ENCODE results near the gene HMGCL.
"Not testable (repeated sequence)": the region's sequence is repeated elsewhere in the genome, so short reads cannot be mapped to it uniquely, and the experiment has no call there.

Gene HMGCL

DNA sequence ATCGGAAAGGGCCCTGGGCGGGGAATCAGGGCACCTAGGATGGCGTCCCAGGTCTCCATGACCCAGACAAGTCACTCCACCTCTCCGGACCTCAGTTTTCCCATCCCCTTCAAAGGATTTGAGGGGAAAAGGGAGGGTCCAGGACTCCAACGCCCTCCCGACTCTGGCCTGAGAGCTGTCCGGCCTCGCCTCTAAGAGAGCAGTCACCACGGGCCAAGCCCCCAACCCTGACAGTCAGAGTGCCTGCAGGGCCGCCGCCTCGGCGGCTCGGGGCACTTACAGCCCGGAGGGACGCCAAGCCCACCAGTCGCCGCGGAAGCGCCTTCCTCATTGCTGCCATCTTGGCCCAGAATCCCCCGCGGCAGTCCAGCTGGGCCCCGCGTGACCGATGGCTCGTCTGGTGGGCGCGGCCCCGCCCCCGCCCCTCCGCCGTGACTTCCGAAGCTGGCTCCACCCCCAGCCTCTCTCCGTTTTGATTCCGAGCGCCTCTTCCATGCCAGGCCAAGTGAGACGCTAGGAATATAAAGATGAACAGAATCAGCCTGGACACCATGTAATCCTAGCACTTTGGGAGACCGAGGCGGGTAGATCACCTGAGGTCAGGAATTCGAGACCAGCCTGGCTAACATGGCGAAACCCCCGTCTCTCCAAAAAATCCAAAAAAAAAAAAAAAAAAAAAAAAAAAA, at the start of gene HMGCL:
Gene HMGCL, minus strand, starts transcription at position 354 of the 686 bp plus-strand sequence. Its CDS starts 14 bp downstream, at position 340.
- DNase-seq, result peak; percentile 91

DNA sequence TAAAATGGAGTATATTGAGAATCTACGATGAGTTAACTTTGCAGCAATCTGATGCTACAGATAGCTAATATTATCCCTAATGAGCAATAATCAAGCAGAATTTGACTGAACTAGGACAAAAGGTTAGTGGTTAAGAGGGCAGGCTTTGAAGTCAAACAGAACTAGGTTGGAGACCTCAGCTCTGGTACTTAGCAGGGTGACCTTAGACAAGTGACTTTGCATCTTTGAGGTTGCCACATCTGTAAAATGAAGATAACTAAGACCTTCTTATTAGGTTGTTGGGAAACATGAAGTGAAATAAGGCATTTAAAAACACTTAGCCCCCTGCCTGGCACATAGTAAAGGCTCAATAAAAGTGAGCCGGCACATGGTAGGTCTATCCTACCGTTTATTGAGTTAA, 47.2 kb upstream of the HMGCL start:
- no peak for DNase-seq

DNA sequence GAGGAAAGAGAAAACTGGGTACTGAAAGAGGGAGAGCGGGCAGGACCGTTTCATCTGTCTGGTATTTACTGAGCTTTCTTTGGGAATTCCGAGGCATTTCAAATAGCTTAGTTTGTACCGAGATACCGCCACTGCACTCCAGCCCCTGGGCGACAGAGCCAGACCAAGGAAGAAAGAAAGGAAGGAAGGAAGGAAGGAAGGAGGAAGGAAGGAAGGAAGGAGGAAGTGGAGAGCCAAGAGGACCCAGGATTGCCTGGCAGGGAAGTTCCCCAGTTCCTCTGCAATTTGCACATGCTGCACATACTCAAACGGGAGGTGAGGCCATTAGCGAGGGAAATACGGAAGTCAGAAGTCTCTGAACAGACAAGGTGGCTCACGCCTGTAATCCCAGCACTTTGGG, 43.8 kb upstream of the HMGCL start:
- DNase-seq, result no peak

DNA sequence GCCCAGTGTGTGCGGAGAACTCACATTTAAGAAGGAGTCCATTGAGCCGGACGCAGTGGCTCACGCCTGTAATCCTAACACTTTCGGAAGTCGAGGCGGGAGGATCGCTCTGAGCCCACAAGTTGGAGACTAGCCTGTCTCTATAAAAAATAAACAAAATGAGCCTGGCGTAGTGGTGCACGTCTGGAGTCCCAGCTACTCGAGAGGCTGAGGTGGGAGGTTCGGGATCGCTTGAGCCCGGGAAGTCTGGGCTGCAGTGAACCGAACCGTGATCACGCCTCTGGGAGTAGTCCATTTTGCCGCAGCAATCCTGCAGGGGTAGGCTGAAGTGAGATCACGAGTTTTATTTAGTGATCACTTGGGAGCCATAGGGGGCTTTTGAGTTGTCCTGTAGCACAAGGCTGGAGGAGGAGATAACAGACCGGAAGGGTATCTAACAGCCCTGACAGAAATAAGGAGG, 43.4 kb upstream of the HMGCL start:
- DNase-seq, result no peak

DNA sequence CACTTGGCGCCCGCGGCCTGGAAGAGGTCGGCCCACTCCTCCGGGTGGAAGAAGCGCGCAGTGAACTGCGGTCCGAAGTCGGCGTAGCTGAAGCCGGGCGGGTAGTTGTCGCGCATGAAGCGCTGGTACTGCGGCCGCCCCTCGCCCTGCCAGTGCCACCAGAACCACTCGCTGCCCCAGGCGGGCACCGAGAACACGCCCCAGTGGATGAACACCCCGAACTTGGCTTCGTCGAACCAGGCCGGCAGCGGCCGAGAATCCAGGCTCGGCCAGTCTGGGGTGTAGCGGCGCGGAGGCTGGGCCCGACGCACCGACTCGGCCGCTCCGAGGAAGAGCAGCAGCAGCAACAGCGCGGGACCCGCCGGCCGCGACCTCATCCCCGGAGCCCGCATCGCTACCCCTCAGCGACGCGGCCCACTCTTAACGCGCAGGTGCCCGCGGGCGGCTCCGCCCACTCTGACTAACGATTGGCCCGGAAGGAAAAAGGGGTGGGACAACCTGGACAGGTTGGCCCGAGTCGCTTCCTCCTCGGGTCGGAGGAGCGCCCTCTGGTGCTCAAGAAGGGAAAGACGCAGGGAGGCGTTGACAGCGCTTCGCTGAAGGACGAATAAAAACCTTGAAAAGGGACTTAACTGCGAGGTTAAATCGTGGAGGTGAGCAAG, 42.8 kb upstream of the HMGCL start, which contains the start of gene FUCA1:
Gene FUCA1, minus strand, starts transcription at position 396 of the 662 bp plus-strand sequence. Its CDS starts 4 bp downstream, at position 392.
- DNase-seq, result peak; percentile 96

DNA sequence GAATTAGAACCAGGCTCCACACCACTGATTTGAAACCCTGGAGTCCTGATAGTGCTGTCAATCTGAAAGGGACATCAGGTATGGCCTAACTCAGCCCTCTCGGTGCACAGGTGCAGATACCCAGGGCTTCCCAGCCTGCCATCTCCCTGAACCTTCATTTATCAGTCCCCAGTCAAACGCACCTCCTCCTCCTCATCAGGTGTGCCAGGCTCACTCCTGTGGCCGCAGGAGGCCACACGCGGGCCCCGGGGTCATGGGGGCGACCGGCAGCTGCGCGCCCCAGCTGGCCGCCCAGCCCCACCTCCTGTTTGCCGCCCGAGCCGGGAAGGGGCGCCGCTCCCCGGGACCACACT, 42.3 kb upstream of the HMGCL start:
- DNase-seq, result no peak

DNA sequence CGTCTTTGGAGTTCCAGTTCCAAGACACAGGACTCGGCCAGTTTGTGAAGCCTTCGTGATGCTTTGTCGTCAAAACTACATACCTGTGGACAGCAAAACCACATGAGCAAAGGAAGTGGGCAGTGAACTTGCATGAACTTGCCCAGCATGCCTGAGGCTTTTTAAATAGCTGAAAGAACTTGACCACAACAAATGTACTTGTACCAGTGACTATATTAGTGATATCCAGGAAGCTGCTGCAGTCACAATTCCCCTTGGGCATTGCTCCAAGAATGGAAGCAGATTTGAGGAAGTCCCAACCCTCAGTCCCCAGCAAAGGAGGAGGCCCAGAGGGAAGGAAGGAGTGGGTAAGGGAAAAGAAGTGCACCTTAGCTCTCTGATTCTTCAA, 40.3 kb upstream of the HMGCL start:
- no peak for DNase-seq

DNA sequence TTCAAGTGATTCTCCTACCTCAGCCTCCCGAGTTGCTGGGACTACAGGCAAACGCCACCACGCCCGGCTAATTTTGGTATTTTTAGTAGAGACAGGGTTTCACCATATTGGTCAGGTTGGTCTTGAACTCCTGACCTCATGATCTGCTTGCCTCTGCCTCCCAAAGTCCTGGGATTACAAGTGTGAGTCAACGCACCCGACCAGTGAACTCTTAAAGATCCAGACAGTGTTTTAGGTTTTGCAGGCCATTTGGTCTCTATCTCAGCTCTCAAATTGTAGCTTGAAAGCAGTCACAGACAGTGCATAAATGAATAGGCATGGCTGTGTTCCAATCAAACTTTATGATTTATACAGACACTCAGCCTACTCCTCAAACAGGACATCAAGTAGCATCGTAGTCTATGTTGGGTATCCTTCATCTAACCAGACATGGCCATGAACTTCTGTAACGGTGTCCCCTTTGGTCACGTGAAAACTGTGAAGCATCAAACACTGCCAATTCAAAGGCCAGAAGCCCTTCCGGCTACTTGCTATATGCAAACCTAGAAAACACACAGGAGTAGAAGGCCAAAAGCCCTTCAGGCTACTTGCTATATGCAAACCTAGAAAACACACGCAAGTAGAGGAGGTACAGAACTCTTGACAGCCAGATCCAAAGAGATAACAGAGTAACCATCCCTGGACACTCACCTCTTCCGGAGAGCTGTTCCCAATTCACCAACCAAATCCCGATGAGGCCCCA, 39.7 kb upstream of the HMGCL start:
- DNase-seq, result no peak

DNA sequence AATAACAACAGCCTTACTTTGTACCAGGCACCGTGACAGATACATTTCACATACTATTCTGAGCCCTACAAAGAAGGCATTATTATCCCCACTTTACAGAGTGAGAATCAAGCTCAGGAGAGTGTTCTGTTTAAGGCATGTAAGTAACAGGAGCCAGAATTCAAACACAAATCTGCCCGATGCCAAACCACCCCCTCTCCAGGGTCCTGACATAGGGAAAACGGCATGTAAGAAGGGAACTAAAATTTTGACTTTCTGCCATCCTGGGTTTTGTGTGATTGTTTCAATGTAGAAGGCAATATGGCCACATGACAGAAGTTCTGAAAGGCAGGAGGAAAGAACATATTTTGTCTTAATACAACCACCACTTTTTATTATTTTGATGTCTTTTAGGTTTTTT, 37.4 kb upstream of the HMGCL start:
- DNase-seq, result no peak

DNA sequence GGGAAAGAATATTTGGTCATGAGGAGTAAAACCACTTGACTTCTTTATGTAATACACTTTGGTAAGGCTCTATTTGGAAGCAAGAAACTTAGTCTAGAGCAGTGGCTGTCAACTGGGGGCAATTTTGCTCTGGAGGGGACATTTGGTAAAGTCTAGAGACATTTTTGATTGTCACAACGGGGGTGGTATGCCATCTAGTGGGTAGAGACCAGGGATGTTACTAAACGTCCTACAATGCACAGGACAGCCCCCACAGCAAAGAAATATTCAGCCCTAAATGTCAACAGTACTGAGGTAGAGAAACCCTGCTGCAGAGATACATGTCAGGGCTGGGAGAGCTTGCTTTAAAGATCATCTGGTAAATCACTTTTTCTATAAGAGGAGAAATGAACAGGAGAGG, 29.3 kb upstream of the HMGCL start:
- no peak for DNase-seq

DNA sequence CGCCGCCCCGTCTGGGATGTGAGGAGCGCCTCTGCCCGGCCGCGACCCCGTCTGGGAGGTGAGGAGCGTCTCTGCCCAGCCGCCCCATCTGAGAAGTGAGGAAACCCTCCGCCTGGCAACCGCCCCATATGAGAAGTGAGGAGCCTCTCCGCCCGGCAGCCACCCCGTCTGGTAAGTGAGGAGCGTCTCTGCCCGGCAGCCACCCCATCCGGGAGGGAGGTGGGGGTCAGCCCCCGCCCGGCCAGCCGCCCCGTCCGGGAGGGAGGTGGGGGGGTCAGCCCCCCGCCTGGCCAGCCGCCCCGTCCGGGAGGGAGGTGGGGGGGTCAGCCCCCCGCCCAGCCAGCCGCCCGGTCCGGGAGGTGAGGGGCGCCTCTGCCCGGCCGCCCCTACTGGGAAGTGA, 27.9 kb upstream of the HMGCL start:
- not testable (repeated sequence) for DNase-seq

DNA sequence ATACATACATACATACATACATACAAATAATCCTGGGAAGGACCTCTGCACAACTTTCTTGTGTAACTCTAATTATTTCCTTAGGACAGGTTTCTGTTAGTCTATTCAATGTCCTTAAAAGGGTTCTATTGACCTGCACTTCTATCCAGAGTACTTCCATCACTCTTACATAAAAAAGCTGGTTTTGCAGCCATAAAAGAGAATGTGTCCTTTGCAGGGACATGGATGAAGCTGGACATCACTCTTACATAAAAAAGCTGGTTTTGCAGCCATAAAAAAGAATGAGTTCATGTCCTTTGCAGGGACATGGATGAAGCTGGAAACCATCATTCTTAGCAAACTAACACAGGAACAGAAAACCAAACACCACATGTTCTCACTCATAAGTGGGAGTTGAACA, 26.2 kb upstream of the HMGCL start:
- not testable (repeated sequence) for DNase-seq

DNA sequence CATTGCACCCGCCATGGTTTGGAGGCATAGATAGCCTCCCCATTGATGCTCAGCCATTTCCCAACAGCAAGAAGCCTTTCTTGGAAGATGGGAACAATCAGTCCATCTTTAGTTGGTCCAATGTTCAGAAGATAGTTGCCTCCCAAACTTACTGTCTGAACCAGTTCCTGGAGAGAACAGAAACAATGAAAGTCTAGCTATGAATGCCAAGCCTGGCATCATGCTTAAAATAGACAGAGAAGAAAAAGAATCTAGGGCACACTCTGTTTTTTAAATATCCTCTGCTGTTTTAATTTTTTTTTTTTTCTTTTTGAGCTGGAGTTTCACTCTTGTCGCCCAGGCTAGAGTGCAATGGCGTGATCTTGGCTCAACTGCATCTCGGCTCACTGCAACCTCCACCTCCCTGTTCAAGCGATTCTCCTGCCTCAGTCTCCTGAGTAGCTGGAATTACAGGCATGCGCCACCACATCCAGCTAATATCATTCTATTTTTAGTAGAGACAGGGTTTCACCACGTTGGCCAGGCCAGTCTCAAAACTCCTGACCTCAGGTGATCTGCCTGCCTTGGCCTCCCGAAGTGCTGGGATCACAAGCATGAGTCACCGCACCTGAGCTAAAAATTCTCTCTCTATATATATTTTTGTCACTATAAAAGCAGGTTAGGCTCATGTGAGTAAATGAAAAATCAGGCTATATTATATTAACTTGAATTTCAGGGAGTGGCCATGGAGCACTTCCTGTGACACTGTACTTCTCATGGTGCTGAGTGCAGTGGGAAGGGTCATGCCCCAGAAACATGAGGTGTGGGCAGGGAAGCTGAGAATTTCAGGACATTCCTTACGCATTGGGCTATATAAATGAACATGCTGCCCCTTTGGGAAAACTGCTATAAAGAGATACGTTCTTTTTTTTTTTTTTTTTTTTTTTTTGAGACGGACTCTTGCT, 23.7 kb upstream of the HMGCL start:
- DNase-seq, result no peak

DNA sequence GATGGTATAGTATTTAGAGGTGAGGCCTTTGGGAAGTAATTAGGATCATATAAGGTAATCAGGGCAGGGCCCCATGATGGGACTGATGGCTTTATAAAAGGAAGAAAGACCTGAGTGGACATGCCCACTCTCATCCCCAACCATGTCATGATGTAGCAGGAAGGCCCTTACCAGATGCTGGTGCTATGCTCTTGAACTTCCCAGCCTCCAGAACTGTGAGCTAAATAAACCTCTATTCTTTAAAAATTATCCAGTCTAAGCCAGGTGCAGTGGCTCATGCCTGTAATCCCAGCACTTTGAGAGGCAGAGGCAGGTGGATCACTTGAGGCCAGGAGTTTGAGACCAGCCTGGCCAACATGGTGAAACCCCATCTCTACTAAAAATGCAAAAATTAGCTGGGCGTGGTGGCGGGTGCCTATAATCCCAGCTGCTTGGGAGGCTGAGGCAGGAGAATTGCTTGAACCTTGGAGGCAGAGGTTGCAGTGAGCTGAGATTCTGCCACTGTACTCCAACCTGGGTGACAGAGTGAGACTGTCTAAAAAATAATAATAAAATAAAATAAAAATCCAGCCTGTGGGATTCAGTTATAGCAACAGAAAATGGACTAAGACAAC, 22.4 kb upstream of the HMGCL start:
- not testable (repeated sequence) for DNase-seq

DNA sequence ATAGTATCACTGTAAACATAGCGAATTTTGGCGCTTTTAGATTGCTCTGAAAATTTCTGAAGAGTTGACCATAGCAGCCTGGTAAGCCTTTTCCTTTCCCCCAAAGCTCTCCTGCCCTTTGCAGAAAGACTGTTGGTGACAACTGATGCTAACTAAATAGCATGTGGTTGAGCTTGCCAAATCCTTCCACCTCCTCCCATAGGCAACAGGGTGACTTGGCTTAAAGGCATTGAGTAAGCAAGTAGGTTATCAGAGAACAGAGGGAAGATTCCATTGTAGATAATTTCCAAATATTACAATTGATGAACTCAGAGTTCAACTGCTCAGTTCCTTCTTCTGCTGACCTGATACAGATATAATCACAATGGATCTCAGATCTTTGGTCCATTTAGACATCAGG, 19.9 kb upstream of the HMGCL start:
- no peak for DNase-seq

DNA sequence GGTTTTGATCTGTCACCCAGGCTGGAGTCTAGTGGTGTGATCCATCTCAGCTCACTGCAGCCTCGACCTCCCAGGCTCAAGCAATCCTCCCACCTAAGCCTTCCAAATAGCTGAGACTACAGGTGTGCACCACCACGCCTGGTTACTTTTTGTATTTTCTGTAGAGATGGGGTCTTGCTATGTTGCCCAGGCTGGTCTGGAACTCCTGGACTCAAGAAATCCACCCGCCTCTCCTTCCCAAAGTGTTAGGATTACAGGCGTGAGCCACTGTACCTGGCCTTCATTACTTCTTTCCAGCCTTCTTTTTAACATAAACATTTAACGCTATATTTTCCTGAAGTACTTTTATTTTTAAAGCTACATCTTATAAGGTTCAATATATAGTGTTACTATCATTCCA, 18.4 kb upstream of the HMGCL start:
- DNase-seq, result no peak

DNA sequence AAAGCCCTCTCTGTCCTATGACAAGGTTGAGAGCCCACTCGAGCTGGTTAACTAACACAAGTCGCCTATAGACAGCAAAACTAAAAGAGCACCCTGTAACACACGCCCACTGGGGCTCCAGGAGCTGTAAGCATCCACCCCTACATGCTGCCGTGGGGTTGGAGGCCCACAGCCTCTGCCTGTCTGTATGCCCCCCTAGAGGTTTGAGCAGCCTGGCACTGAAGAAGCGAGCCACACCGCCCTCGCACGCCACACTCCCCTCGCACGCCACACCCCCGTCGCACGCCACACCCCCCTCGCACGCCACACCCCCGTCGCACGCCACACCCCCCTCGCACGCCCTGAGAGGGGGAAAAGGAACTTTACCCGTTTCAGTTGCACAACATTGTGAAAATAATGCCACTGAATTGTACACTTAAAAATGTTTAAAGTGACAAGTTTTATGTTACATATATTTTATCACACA, 13.2 kb upstream of the HMGCL start:
- peak; percentile 76 for DNase-seq

DNA sequence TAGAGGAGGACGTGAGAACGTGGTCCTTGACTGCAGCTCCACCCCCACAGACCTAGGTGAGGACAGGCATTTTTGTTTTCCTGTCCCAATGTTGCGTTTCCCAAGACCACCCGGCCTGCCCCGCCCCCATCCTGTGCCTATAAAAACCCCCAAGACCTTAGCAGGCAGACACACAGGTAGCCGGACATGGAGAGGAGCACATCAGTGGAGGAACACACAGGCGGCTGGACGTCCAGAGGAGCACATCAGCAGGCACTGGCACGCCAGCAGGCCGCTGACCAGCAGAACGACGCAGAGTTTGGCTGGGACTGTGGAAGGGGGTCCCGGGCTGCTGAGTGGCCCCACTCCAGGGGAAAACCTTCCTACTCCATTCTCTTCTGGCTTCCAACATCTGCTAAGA, 12.7 kb upstream of the HMGCL start:
- DNase-seq, result no peak

DNA sequence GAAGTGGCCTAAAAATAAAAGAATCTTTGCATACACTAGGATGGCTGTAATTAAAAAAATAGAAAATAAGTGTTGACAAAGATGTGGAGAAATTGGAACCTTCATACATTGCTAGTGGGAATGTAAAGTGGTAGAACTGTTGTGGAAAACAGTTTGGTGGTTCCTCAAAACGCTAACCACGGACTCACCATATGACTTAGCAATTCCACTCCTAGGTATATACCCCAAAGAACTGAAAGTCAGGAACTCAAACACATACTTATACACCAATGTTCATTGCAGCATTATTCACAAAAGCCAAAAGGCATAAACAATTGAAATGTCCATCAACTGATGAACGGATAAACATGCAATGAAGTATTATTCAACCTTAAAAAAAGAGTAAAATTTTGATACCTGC, 10.8 kb upstream of the HMGCL start:
- DNase-seq, result no peak

DNA sequence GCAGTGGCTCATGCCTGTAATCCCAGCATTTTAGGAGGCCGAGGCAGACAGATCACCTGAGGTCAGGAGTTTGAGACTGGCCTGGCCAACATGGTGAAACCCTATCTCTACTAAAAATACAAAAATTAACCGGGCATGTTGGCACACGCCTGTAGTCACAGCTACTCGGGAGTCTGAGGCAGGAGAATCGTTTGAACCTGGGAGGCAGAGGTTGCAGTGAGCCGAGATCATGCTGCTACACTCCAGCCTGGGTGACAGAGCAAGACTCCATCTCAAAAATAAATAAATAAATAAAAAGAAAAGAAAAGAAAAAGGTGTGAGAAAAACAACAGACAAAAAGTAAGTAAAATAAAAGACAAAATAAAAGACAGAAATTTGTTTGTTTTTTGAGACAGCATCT, 8.9 kb upstream of the HMGCL start:
- not testable (repeated sequence) for DNase-seq

DNA sequence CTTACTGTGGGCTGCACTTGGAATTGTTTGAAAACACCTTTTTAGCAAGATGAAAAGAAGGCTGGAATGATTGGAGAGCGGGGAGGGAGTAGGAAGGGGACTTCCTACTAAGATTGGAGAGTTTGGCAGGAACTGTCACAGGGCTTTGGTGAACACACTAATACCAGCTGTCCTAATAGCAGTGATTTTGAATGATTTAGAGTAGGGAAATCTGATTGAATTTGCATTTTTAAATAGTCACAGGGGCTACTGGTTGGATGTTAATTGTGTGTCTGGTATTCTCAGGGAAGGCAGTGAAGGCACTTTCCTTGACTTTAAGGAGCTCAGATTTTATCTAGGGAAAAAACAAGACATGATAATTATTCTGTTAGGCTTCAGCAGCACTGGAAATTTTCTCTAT, 2.5 kb upstream of the HMGCL start:
- no peak for DNase-seq

DNA sequence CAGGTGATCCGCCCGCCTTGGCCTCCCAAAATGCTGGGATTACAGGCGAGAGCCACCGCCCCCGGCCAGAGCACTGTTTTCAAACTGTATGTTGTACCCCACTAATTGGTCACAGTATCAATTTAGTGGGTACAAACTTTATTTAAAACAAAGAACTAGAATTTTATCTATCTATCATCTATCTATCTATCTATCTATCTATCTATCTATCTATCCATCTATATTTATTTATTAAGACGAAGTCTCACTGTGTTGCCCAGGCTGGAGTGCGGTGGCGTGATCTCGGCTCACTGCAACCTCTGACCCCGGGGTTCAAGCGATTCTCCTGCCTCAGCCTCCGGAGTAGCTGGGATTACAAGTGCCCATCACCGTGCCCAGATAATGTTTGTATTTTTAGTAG, 1.4 kb upstream of the HMGCL start:
- DNase-seq, result not testable (repeated sequence)
